GM18511 (cell line): Measurements from ENCODE around the gene RAB40C.
"Not testable (repeated sequence)": the region's sequence is repeated elsewhere in the genome, so short reads cannot be mapped to it uniquely, and the experiment has no call there.

Experiments
- ATAC-seq: cut with Tn5 transposase; IDR thresholded peaks from one replicate; pipeline ENCODE4 v1.9.1; 2021; ENCODE audit warnings: mild to moderate bottlenecking, moderate library complexity; ENCODE audit not compliant: unreplicated experiment

RAB40C gene

GRCh38 chr16:586645-587590 is 2.9 kb upstream of the RAB40C start:
- no peak for ATAC-seq

- peak; percentile 3 for ATAC-seq
These were observed 1.3 kb upstream of the RAB40C start for GRCh38 chr16:588639-588888.

GRCh38 chr16:588889-589657 is 793 bp upstream of the RAB40C start:
- peak; percentile 77 for ATAC-seq

- ATAC-seq, result peak; percentile 4
These were observed 435 bp downstream of the RAB40C start for GRCh38 chr16:590188-590814.

- ATAC-seq, result no peak
These were observed 942 bp downstream of the RAB40C start for GRCh38 chr16:590815-591200.

- ATAC-seq, result no peak
These were observed 1.4 kb downstream of the RAB40C start for GRCh38 chr16:591231-591630.

- ATAC-seq, result no peak
These were observed 2.1 kb downstream of the RAB40C start for GRCh38 chr16:591892-592517.

GRCh38 chr16:592518-593306 is 2.8 kb downstream of the RAB40C start:
- no peak for ATAC-seq

- no peak for ATAC-seq
These were observed 3.5 kb downstream of the RAB40C start for GRCh38 chr16:593406-593805.

GRCh38 chr16:593807-594206 is 3.9 kb downstream of the RAB40C start:
- ATAC-seq, result no peak

- no peak for ATAC-seq
These were observed 5.2 kb downstream of the RAB40C start for GRCh38 chr16:595094-595528.

GRCh38 chr16:595942-596735 is 6.3 kb downstream of the RAB40C start:
- no peak for ATAC-seq

- ATAC-seq, result no peak
These were observed 6.8 kb downstream of the RAB40C start for GRCh38 chr16:596736-597060.

GRCh38 chr16:597655-598054 is 7.8 kb downstream of the RAB40C start:
- ATAC-seq, result not testable (repeated sequence)

- no peak for ATAC-seq
These were observed 9.2 kb downstream of the RAB40C start for GRCh38 chr16:598823-599739.

GRCh38 chr16:600781-601180 is 10.9 kb downstream of the RAB40C start:
- no peak for ATAC-seq

- ATAC-seq, result no peak
These were observed 14.1 kb downstream of the RAB40C start for GRCh38 chr16:603933-604332.

- no peak for ATAC-seq
These were observed 16.9 kb downstream of the RAB40C start for GRCh38 chr16:606656-607307.
